ENCODE data around the gene LCE1A.

The LCE1A gene, protein sequence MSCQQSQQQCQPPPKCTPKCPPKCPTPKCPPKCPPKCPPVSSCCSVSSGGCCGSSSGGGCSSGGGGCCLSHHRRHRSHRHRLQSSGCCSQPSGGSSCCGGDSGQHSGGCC

DNA sequence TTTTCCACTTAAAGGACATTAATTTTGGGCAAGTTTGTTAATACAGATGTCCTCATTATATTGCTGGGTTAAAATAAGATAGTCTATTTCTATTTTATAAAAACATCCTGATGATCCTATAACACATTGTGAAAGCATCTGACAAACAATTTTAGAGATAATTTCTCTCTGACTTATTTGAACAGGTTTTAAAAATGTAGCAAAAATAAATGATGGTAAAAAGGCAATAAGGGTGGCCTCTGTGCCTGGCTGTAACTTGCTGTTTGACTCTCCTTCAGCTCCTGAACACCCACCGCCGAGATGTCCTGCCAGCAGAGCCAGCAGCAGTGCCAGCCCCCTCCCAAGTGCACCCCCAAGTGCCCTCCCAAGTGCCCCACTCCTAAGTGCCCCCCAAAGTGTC is at the start of gene LCE1A:
Gene LCE1A (plus strand): TSS at position 301 of the 400 bp plus-strand sequence. CDS start 0 bp downstream, at position 301.
- no peak for DNase-seq

DNA sequence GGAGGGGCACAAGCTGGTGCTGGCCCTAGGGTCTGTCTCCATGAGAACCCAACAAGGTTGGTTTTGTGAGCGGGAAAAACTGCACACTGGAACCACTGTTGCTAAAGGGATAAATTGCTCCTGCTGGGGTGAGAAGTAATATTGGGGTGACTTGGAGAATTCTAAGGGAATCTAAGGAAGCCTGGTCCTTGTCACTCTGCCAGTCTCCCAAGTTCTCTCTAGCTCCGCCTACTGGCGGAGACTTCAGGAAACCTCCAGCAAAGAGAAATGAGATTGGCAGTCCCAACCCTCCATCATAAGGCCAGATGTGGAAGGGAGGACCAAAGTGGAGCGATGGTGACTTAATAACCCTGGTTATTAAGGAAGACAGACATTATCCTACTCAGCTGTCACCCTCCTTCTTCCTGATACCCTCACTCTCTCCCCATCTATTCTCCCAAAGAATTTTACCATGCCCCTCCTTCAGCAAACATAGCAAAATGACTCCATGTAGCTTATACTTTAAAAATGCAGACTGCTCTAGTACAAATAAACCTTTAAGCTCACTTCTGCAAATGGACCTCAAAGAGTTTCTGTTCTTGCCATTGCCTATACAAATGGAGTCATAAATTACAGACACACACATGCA is 49.6 kb upstream of the LCE1A start:
- no peak for DNase-seq

DNA sequence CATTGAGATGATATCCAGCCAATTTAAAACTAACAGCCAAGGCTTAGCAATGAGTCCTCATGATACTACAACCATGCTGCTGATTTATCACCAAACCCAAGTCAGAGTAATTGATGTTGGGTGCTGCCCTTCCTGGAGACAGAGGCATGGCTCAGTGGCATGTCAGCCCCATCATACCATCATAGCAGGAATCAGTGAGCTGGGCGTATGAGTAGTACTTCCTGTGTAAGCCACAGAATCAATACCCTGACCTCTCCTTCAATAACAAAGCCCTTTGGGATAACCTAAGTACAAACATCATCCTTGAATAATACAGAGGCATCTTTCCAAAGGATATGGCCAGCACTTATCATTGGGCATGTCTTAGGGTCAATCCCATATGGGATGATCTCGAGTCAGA is 44.2 kb upstream of the LCE1A start:
- DNase-seq = no peak

DNA sequence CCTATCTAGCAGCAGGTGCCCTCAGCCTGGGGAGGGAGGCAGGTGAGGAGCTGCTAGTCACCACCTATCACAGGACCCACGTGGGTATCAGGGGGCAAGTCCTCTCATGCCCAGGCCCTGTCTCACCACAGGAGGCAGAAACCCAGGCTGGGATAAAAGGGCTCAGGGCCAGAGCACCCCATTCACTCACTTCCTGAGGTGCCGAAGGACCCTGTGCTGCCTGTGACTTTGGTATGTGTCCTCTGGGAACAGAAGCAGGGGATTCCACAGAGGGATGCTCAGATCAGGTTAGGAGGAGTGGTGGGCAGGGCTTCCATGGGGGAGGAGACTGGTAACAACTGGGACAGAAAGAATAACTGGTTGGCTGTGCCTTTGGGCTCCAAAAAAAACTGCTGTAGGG is 41.2 kb upstream of the LCE1A start, which contains the start of gene LCE1E:
Gene LCE1E (plus strand): TSS at position 181 of the 400 bp plus-strand sequence. CDS start 1,043 bp downstream, outside the sequence.
- no peak for DNase-seq

DNA sequence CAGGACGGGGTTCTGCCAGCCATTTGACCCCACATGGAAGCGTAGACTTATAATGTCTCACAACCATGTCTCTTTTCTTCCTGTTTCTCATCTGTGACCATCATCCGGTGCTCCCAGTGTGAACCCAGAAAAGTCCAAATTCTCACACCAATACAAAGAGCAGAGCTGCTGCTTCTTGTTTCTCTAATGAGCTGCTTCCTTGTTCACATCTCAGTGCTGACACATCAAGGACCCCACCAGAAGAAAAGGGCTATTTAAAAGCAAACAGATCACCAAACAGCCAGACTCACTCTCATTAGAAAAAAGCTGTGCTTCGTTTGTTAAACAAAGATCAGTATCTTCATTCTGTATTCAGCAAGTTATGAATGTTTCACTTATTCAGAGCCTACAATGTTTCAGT is 31.6 kb upstream of the LCE1A start:
- DNase-seq = no peak

DNA sequence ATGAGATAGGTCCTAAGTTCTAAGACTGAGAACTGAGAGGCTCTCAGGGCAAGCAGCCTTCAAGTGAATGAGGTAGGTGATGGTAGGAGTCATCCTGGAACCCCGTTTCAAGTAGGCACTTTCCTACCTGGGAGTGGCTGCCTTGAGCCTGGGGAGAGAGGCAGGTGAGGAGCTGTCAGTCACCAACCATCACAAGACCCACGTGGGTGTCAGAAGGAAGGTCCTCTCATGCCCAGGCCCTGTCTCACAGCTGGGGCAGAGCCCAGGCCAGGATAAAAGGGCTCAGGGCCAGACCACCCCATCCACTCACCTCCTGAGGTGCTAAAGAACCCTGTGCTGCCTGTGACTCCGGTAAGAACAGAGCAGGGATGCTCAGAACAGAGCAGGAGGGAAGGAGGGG is 30.9 kb upstream of the LCE1A start, which contains the start of gene LCE1D:
Gene LCE1D (plus strand): TSS at position 301 of the 400 bp plus-strand sequence. CDS start 1,074 bp downstream, outside the sequence.
- no peak for DNase-seq

DNA sequence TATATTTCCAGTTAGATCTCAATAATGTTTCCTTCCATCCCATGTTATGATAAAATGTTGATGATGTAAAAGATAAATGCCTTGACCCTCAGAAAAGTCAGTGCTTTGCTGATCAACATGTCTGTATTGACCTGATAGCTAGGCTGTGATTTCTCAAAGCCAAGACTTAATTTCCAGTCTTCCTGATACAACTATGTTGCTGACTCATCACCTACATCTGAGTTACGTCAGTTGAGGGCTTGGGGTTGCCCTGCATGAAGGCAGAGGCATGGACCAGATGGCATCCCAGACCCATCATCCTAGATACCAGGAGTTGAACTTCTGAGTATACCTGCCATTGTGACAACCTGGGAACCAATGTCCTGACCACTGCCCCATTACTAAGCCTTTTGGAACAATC is 25.9 kb upstream of the LCE1A start:
- no peak for DNase-seq

DNA sequence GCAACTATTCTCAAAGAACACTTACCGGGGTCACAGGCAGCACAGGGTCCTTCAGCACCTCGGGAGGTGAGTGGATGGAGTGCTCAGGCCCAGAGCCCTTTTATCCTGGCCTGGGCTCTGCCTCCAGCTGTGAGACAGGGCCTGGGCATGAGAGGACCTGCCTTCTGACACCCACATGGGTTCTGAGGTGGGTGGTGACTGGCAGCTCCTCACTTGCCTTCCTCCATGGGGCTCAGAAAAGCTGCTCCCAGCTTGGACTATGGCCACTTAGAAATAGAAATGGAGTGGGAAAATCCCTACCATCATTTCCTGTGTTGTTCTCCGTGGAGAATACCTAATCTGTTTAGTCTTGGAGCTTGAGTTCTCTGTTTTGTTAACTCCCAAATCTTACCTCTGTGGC is 20.7 kb upstream of the LCE1A start, which contains the start of gene LCE1C:
Gene LCE1C (minus strand): TSS at position 76 of the 400 bp plus-strand sequence. CDS start 1,173 bp downstream, outside the sequence.
- DNase-seq = no peak

DNA sequence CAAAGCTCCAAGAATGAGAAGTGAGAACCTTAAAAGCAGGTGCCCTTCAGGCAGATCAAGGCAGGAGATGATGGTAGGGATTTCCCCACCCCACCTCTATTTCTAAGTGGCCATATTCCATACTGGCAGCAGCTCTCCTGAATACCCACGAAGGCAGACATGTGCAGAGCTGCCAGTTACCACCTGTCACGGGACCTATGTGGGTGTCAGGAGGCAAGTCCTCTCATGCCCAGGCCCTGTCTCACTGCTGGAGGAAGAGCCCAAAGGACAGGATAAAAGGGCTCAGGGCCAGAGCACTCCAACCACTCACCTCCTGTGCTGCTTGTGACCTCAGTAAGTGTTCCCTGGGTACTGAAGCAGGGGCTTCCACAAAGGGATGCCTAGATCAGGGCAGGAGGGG is 16.2 kb upstream of the LCE1A start:
- no peak for DNase-seq

DNA sequence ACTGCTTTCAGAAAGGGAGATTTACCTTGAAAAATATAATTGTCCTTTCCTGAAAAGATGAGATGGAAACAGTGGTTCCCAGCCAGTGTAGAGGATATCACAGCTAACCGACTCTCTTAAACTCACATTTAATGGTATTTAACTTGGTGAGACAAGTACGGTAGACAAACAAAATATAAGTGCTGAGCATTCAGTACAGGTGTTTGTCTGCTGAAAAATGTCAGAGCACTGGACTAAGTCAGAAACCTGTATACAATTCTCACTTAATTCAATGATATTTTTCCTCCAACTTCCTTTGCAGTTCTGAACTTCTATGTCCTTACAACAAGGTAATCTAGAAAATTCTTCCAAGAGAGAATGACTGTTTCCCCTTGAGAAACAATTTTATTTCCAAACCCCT is 15.6 kb upstream of the LCE1A start, which contains the start of gene LCE1B:
Gene LCE1B (plus strand): TSS at position 301 of the 400 bp plus-strand sequence. CDS start 476 bp downstream, outside the sequence.
- no peak for DNase-seq

DNA sequence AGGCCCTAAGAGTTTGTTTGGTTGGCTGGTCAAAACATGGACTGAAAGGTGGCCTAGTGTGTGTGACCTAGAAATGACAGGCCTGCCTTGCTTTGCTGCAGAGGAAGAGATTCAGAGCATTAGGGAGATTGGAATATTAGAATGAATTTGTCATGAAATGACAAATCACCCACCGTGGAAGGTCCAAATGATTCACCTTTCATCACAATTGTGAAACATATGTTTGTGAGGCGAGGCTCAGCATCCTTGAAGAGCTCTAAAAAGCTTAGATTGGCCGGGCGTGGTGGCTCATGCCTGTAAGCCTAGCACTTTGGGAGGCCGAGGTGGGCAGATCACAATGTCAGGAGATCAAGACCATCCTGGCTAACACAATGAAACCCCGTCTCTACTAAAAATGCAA is 10.0 kb upstream of the LCE1A start:
- no peak for DNase-seq

DNA sequence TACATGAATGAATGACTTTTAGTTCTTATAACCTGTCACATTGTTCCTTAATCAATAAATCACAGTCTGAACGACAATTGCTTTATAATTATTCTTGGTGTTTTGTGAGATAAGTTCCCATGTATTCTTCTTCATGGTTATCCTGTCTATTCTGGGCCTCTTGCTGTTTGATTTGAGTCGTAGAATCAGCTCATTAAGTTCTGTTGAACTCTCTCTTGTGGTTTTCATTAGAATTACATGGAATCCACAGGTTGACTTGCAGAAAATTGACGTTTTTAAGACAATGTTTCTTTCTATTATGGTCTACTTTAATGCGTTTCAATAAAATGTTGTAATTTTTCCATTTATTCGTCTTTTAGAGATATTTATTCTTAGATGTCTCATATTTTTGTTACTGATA is 4.0 kb upstream of the LCE1A start:
- no peak for DNase-seq

DNA sequence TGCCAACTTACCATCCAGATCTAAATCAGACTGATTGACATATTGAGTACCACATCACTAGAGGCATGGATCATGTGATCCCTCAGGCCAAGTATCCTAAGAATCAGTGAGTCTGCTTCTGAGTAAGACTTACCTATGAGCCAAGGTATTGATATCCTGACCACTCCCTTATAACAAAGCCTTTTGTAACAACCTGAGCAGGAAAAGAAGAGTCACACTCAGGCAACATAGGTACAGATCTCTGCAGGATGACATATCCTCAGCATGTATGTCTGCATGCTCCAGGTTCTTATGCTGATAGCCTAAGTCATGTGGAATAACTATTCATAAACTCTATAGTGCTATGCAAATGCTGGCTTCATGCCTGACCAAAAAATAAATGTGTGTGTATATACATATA is 2.3 kb upstream of the LCE1A start:
- DNase-seq = no peak

DNA sequence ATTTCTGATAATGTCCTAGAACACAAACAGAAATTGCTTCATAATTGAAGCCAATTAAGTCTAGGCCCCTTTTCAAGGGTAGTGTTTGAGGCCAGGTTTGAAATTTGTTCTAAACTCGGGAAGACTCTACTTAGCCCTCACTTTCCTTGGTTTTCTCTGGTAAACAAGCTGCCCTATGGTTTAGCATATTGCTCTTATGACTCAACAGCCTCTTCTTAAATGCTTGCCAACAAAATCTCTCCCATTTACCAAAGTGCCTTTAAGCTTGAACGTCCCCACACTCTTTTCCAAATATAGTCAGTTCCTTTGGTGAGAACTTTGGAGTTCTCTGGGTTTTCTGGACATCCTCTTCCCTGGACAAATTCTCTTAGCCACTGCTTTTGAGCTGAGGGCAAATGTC is 9.6 kb downstream of the LCE1A start:
- no peak for DNase-seq

DNA sequence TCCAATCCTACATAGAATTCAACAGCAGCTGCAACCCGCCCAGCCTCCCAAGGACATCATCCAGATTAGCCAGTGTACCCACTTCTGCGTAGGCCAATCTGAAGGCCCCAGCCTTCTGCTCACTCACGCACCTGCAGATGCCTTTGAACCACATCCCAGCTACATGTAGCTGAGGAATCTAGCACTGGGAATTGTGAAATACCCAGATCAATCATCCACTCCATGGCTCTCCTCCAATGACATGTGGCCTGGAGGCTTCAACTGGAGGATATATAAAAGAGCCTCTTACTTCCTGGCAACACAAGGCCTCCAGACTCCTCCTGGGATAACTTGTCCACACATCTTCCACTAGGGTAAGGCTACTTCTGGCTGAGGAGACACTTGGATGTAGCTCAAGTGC is 15.3 kb downstream of the LCE1A start, which contains the start of gene LCE6A:
Gene LCE6A (plus strand): TSS at position 301 of the 400 bp plus-strand sequence. CDS start 665 bp downstream, outside the sequence.
- DNase-seq = no peak

DNA sequence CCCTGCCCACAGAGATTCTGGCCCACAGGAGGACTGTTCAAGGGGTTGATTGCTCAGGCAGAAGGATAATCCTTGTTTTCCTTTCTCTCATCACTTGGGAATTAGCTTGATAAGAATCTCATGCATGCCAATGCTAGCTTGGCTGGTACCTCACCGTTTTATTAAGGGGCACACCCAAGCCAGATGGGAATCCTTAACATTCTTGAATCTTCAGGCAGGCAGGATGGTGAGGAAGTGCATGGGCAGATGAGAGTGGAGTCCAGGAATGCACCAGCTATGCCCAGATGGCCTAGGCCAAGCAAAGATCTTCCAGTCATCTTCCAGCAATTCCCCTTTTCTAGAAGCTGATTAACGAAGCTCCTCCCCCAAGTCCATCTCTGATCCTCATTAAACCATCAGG is 28.4 kb downstream of the LCE1A start:
- DNase-seq = no peak

DNA sequence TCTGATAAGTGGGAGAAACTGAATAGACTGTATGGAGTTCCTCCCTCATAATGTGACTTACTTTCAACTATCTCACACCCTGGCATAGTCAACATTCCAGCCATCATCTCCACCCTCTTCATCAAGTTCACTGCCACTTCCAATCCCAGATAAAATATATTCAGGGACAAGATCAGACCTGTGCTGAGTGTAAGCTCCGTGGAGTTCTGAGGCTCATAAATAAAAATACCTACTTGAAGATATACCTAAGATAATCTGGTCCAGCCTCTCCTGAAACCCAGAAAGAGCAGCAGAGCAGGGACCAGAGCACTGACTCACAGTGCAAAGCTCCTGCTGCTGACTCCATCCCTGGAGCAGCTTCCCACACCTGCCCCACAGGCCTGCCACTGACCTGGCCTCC is 30.8 kb downstream of the LCE1A start:
- no peak for DNase-seq

DNA sequence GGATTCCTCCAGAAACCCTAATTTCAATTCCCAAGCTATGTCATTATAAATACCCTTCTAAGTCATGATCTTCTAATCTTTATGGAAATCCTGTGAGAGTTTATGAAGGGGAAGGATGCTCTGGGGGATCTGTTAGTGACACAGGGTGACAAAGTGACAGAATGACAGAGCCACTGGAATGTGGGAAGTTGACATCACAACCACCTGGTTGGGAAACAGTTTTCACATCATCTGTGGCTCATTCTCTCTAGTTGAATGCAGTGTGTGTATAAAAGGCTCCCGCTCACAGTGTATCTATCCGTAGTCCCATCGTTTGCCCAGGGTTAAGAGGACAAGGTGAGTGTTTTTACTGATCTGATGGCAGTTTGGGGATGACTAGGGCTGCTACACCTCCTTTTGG is 32.4 kb downstream of the LCE1A start, which contains the start of gene LCE7A:
Gene LCE7A (plus strand): TSS at position 301 of the 400 bp plus-strand sequence. CDS start 702 bp downstream, outside the sequence.
- no peak for DNase-seq

DNA sequence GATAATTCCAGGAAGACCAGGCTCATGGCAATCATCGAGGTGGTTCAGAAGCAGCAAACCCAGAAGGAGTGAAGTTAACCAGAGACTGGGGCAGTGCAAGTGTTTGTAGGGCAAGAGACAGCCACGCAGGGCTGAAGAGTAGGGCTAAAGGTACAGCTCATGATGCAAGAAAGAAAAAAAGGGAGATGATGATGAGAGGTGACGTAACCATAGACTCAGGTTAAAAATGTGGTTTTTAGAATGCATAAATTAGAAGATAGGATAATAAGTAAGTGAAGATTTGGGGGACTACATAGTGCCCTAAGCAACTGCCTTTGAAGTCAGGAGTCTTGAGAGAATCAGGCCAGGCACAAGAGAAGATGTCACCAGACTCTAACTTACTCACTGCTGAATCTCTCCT is 32.9 kb downstream of the LCE1A start:
- no peak for DNase-seq

DNA sequence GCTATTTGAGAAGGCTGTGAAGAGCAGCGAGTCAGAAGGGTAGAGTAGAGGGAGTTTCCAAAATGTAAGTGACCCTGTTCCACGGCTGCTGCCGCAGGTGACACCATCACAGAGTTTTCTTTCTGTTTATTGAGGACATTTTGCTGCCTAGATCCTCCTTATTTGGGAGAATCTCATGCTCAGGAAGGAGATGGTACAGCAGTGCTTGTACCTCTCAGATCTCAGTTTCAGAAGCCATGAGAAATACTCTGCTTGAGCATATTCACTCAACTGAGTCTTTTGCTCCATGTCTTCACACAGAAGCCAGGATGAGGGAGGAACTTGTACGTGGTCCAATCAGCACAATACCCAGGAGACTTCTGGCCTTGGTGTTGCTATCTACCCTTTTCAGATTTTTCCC is 34.1 kb downstream of the LCE1A start:
- no peak for DNase-seq

DNA sequence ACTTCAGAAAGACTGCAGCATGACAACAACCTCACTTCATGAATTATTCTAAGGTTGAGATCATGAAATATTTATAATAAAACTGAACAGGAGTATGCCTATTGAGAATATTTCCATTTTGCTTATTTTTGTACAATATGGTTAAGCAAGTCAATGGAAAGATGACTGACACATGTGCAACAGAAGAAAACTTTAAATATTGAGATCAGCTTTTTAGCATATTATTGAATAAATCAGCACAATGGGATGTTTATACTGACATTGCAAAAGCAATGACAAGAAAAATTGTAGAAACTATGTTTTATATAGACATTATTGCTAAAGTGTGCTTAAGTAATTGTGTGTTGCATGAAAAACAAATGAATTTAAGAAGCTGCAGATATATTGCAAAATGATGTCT is 37.2 kb downstream of the LCE1A start:
- no peak for DNase-seq

DNA sequence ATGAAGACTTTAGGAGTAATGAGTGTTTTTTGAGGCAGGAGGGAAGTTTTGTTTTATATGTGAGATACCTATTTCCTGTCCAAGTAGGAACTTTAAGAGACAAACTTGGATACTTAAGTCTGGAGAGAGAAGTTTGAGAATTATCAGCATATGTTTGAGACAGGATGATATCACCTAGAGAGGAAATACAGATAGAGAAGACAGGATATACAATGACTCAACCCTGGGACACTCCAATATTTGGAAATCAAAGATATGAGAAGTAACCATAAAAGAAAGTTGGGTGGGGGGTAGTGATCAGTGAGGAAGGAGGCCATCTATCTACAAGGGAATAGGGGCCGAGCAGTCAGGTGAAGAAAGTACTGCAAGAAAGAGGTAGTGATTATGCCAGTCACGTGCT is 39.0 kb downstream of the LCE1A start:
- no peak for DNase-seq

DNA sequence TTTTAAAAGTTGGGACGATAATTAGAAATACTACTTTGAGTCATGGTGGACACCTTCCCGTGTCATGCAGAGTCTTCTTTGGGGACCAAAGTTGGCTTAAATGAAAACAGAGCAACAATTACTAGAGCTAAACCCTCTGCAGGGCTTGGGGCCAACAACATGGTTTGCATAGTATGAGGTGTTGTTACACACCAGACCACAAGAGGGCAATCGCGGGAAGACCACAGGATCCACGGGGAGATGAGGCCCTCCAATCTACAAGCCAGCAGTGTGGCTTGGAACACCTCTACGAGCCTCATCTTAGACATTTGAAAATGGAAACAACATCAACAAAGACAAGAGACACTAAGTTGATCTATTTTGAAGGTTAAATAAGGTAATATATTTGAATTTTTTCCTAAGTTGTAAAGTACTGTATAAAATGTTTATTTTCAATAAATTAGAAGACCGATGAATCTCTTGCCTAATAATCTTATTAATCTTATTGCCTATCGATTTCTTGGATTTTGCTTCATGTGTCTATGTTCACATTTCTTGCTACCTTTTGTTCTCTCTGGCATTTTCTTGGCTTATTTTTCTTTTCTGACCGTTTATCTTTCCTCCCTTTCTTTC is 42.6 kb downstream of the LCE1A start:
- DNase-seq = peak; percentile 28

Measured in NCI-H2029 treated with DMSO at 0.1 percent for 48 hours (cell line).